H9 (cell line): ENCODE measurements around the gene SIVA1. TPM values are rescaled to one million over a fixed set of nuclear protein-coding genes. Genes with fewer than 3 reads are reported as not detected.

Source experiments
- DNase-seq: peaks from one replicate; pipeline ENCODE4 v3.0.0-alpha.2; 2017
- H2AFZ ChIP-seq: one replicate; pipeline ENCODE4 v1.6.1; 2013; ENCODE audit warnings: mild to moderate bottlenecking, low read length, control low read depth, moderate library complexity
- H2AK5ac ChIP-seq: 2 replicates; pipeline ENCODE4 v1.6.1; 2013; ENCODE audit warnings: low read length, control low read depth, mixed read lengths; ENCODE audit not compliant: insufficient read length
- H2BK120ac ChIP-seq: one replicate; pipeline ENCODE4 v1.6.1; 2013; ENCODE audit warnings: low read depth, mild to moderate bottlenecking, low read length, control low read depth, inconsistent platforms; ENCODE audit not compliant: poor library complexity, severe bottlenecking
- H2BK12ac ChIP-seq: 2 replicates; pipeline ENCODE4 v1.6.1; 2013; ENCODE audit warnings: low read length, control low read depth, mixed read lengths, low read depth; ENCODE audit not compliant: insufficient read length
- H2BK15ac ChIP-seq: 2 replicates; pipeline ENCODE4 v1.6.1; 2013; ENCODE audit warnings: low read depth, low read length, control low read depth
- H2BK20ac ChIP-seq: one replicate; pipeline ENCODE4 v1.6.1; 2013; ENCODE audit warnings: low read depth, mild to moderate bottlenecking, low read length, control low read depth, inconsistent platforms; ENCODE audit not compliant: poor library complexity, severe bottlenecking
- H2BK5ac ChIP-seq: 2 replicates; pipeline ENCODE4 v1.6.1; 2013; ENCODE audit warnings: low read length, control low read depth, mixed read lengths; ENCODE audit not compliant: insufficient read length
- H3K14ac ChIP-seq: 2 replicates; pipeline ENCODE4 v1.6.1; 2013; ENCODE audit warnings: low read length, control low read depth; ENCODE audit not compliant: insufficient read depth
- H3K18ac ChIP-seq: 2 replicates; pipeline ENCODE4 v1.6.1; 2013; ENCODE audit warnings: low read depth, mild to moderate bottlenecking, mixed read lengths, low read length, control low read depth; ENCODE audit not compliant: insufficient read length
- H3K23ac ChIP-seq: 2 replicates; pipeline ENCODE4 v1.6.1; 2013; ENCODE audit warnings: low read length, control low read depth, mixed read lengths, low read depth; ENCODE audit not compliant: insufficient read length
- H3K23me2 ChIP-seq: 2 replicates; pipeline ENCODE4 v1.6.1; 2013; ENCODE audit warnings: low read depth, mild to moderate bottlenecking, mixed read lengths, low read length, control low read depth; ENCODE audit not compliant: insufficient read length, poor library complexity, severe bottlenecking
- H3K27ac ChIP-seq: 2 replicates; pipeline ENCODE4 v1.5.1; 2013; ENCODE audit warnings: low read length, control low read depth, mixed read lengths, low read depth; ENCODE audit not compliant: insufficient read length
- H3K27me3 ChIP-seq: 2 replicates; pipeline ENCODE4 v1.6.1; 2013; ENCODE audit warnings: low read length, control low read depth, inconsistent platforms; ENCODE audit not compliant: insufficient read depth
- H3K4ac ChIP-seq: 2 replicates; pipeline ENCODE4 v1.6.1; 2013; ENCODE audit warnings: low read depth, mild to moderate bottlenecking, control low read depth, inconsistent platforms, low read length, moderate library complexity
- H3K4me1 ChIP-seq: 2 replicates; pipeline ENCODE4 v1.6.1; 2013; ENCODE audit warnings: low read length, control low read depth, inconsistent platforms; ENCODE audit not compliant: insufficient read depth
- H3K4me2 ChIP-seq: 2 replicates; pipeline ENCODE4 v1.6.1; 2013; ENCODE audit warnings: low read length, control low read depth, mixed read lengths; ENCODE audit not compliant: insufficient read length, insufficient read depth
- H3K56ac ChIP-seq: 2 replicates; pipeline ENCODE4 v1.6.1; 2013; ENCODE audit warnings: low read depth, mild to moderate bottlenecking, mixed read lengths, low read length, control low read depth; ENCODE audit not compliant: insufficient read length
- H3K79me1 ChIP-seq: 2 replicates; pipeline ENCODE4 v1.6.1; 2013; ENCODE audit warnings: low read depth, mild to moderate bottlenecking, moderate library complexity, low read length, control low read depth, inconsistent platforms; ENCODE audit not compliant: insufficient read depth, poor library complexity, severe bottlenecking
- H3K79me2 ChIP-seq: 2 replicates; pipeline ENCODE4 v1.6.1; 2013; ENCODE audit warnings: low read length, control low read depth, inconsistent platforms; ENCODE audit not compliant: insufficient read depth
- H3K9ac ChIP-seq: 2 replicates; pipeline ENCODE4 v1.6.1; 2013; ENCODE audit warnings: low read length, control low read depth, mixed read lengths; ENCODE audit not compliant: insufficient read length; ENCODE audit errors: extremely low read depth
- H3K9me3 ChIP-seq: one replicate; pipeline ENCODE4 v1.6.1; 2013; ENCODE audit warnings: low read depth, low read length, inconsistent platforms; ENCODE audit not compliant: control insufficient read depth
- H3T11ph ChIP-seq: one replicate; pipeline ENCODE4 v1.6.1; 2013; ENCODE audit warnings: mild to moderate bottlenecking, low read length, control low read depth, inconsistent platforms
- H4K20me1 ChIP-seq: one replicate; pipeline ENCODE4 v1.6.1; 2013; ENCODE audit not compliant: control insufficient read depth, insufficient read length, insufficient read depth
- H4K5ac ChIP-seq: 2 replicates; pipeline ENCODE4 v1.6.1; 2013; ENCODE audit warnings: low read depth, mild to moderate bottlenecking, mixed read lengths, low read length, control low read depth; ENCODE audit not compliant: insufficient read length
- H4K8ac ChIP-seq: replicated peaks from 2 replicates; pipeline ENCODE4 v1.6.1; 2013; ENCODE audit warnings: low read length, control low read depth, mixed read lengths, low read depth; ENCODE audit not compliant: insufficient read length
- H4K91ac ChIP-seq: 2 replicates; pipeline ENCODE4 v1.6.1; 2013; ENCODE audit warnings: low read depth, mild to moderate bottlenecking, moderate library complexity, mixed read lengths, low read length, control low read depth; ENCODE audit not compliant: insufficient read length
- H3K27ac Mint-ChIP-seq, 3 experiments: 2 replicates in 2 of 3; 3 replicates in 1 of 3; pipeline ENCODE4 v1.8.0; 2020 to 2021; ENCODE audit warnings: mixed read lengths in 3 of 3, mild to moderate bottlenecking in 1 of 3, moderate library complexity in 1 of 3
- H3K27me3 Mint-ChIP-seq: 2 replicates; pipeline ENCODE4 v1.8.0; 2021; ENCODE audit warnings: low read depth, mild to moderate bottlenecking, moderate library complexity, mixed read lengths
- H3K36me3 Mint-ChIP-seq, 3 experiments: 2 replicates in 2 of 3; 3 replicates in 1 of 3; pipeline ENCODE4 v1.8.0; 2020 to 2021; ENCODE audit warnings: low read depth in 3 of 3, mixed read lengths in 3 of 3; ENCODE audit not compliant: insufficient read depth in 1 of 3
- H3K4me1 Mint-ChIP-seq, 2 experiments: 2 replicates each; pipeline ENCODE4 v1.8.0; 2020; ENCODE audit warnings: mixed read lengths in 2 of 2
- H3K4me3 Mint-ChIP-seq, 2 experiments: 2 replicates in 1 of 2; 3 replicates in 1 of 2; pipeline ENCODE4 v1.8.0; 2020 to 2021; ENCODE audit warnings: mild to moderate bottlenecking in 2 of 2, mixed read lengths in 2 of 2, moderate library complexity in 1 of 2
- H3K9me3 Mint-ChIP-seq, 2 experiments: 2 replicates in 1 of 2; 3 replicates in 1 of 2; pipeline ENCODE4 v1.8.0; 2020; ENCODE audit warnings: mild to moderate bottlenecking in 2 of 2, mixed read lengths in 2 of 2, moderate library complexity in 1 of 2
- WGBS: extraction: QIAGEN DNeasy Blood & Tissue Kit; methylation state at CpG from one replicate; pipeline ENCODE4 v1.1.7; 2013; ENCODE audit warnings: missing lambda C conversion rate, low lambda C conversion rate, mixed read lengths; ENCODE audit not compliant: insufficient read length; ENCODE audit errors: extremely low coverage; 5-methylcytosine and 5-hydroxymethylcytosine counted together
- total RNA-seq: library from RNA; stranded (reverse); gene quantifications from 2 replicates; pipeline ENCODE4 v1.2.1, GENCODE V29; 2021
- TF ChIP-seq, protein P1 (sequence below): fragments of 200-600 bp; sonication (generic); conservative IDR thresholded peaks from 3 replicates; pipeline ENCODE4 v1.8.0; 2021; ENCODE audit warnings: antibody characterized with exemption, mild to moderate bottlenecking

The SIVA1 gene
- total RNA-seq, 1 experiment from 2014 or later: 125 TPM

DNA sequence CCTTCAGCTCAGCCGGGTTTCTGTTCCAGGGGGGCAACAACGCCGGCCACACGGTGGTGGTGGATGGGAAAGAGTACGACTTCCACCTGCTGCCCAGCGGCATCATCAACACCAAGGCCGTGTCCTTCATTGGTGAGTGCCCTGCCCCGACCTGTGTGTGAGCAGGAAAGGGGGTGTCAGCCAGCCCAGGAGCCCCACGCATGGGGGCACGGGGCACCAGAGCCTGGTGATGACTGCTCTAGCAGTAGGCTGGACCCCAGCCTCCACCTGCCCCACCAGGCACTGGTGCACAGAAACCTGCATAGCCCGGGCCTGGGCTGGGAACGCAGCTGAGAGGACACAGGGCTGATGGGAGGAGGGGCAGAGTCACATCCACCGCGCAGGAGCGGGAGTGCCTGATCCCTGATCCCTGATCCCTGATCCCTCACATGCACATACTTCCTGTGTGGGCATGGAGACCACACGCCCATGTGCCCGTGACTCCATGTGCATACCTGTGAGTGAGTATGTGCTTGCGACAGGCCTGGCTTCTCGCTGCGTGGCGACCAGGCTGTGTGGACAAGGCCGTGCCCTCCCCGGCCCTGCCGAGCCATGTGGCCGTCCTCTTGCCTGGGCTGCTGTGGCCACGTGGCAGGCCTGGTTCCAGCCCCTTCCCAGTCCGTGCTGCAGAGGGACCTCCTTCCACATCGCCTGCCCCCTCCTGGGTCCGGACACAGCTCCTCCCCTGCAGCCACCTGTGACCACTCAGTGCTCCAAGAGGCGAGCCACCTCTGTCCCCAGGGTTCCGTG lies 17.8 kb upstream of the SIVA1 start:
- no peak overlapping the region for H2AK5ac ChIP-seq
- no peak overlapping the region for H3K56ac ChIP-seq
- H3K18ac ChIP-seq: no peak overlapping the region
- H3K27ac Mint-ChIP-seq: no peak overlapping the region
- no peak overlapping the region for H4K8ac ChIP-seq
- no peak overlapping the region for H3K9ac ChIP-seq
- H3K79me2 ChIP-seq: no peaks in the 10 kb centered on the region
- H4K20me1 ChIP-seq: no peaks in the 10 kb centered on the region
- H3K79me1 ChIP-seq: no peaks in the 10 kb centered on the region
- no peaks in the 10 kb centered on the region for H3K9me3 ChIP-seq
- no peak overlapping the region for H2BK5ac ChIP-seq
- TF ChIP-seq, protein P1, sequence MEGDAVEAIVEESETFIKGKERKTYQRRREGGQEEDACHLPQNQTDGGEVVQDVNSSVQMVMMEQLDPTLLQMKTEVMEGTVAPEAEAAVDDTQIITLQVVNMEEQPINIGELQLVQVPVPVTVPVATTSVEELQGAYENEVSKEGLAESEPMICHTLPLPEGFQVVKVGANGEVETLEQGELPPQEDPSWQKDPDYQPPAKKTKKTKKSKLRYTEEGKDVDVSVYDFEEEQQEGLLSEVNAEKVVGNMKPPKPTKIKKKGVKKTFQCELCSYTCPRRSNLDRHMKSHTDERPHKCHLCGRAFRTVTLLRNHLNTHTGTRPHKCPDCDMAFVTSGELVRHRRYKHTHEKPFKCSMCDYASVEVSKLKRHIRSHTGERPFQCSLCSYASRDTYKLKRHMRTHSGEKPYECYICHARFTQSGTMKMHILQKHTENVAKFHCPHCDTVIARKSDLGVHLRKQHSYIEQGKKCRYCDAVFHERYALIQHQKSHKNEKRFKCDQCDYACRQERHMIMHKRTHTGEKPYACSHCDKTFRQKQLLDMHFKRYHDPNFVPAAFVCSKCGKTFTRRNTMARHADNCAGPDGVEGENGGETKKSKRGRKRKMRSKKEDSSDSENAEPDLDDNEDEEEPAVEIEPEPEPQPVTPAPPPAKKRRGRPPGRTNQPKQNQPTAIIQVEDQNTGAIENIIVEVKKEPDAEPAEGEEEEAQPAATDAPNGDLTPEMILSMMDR: no peak
- H2BK15ac ChIP-seq: no peak overlapping the region
- H3K23ac ChIP-seq: no peak overlapping the region
- H3T11ph ChIP-seq: no peak overlapping the region
- no peak overlapping the region for H2BK120ac ChIP-seq
- H3K23me2 ChIP-seq: no peaks in the 10 kb centered on the region
- H3K4me1 Mint-ChIP-seq: peaks cover 0 to 3% of the 10 kb centered on the region in 2 experiments; a peak in 1 of 4 replicates
- no peak overlapping the region for H3K14ac ChIP-seq
- H3K4me1 ChIP-seq: no peaks in the 10 kb centered on the region
- peaks cover 2 to 4% (median 3%) of the 10 kb centered on the region in 3 experiments; a peak in 5 of 7 replicates for H3K36me3 Mint-ChIP-seq
- WGBS: no CpG with 5 or more reads among the region's 31 CpGs
- no peak overlapping the region for H2AFZ ChIP-seq
- H2BK20ac ChIP-seq: no peak overlapping the region
- no peak overlapping the region for H3K4me2 ChIP-seq
- H4K91ac ChIP-seq: no peak overlapping the region
- no peaks in the 10 kb centered on the region for H3K27me3 ChIP-seq
- H4K5ac ChIP-seq: no peak overlapping the region
- H3K4me3 Mint-ChIP-seq: no peak overlapping the region
- no peak overlapping the region for H3K27ac ChIP-seq
- H3K4ac ChIP-seq: no peak overlapping the region
- peaks cover 12% of the 10 kb centered on the region for H3K27me3 Mint-ChIP-seq
- H2BK12ac ChIP-seq: no peak overlapping the region
- no peak for DNase-seq
- H3K9me3 Mint-ChIP-seq: no peaks in the 10 kb centered on the region
